GM20000 (cell line): ENCODE measurements around the gene TXNRD2.

Experiments
- DNase-seq: peaks from one replicate; pipeline ENCODE4 v3.0.0; 2012; ENCODE audit warnings: low spot score
- CTCF ChIP-seq: IDR thresholded peaks from 2 replicates; pipeline ENCODE4 v1.5.1; 2012; ENCODE audit warnings: mild to moderate bottlenecking, control low read depth; ENCODE audit errors: extremely low read depth, missing control alignments

The TXNRD2 gene

GRCh38 chr22:19868773-19869471, 72.7 kb downstream of the TXNRD2 start:
- no peak for TF ChIP-seq CTCF
- no peak for DNase-seq

- no peak for DNase-seq
- TF ChIP-seq CTCF: no peak
Observed at GRCh38 chr22:19868333-19868732, 73.3 kb downstream of the TXNRD2 start.

GRCh38 chr22:19867617-19868016, 74.0 kb downstream of the TXNRD2 start:
- no peak for TF ChIP-seq CTCF
- no peak for DNase-seq

GRCh38 chr22:19866665-19867009, 75.0 kb downstream of the TXNRD2 start:
- no peak for DNase-seq
- no peak for TF ChIP-seq CTCF

GRCh38 chr22:19865141-19865829, 76.3 kb downstream of the TXNRD2 start:
- no peak for TF ChIP-seq CTCF
- no peak for DNase-seq

GRCh38 chr22:19864538-19865106, 77.0 kb downstream of the TXNRD2 start:
- no peak for DNase-seq
- no peak for TF ChIP-seq CTCF

- TF ChIP-seq CTCF: no peak
- no peak for DNase-seq
Observed at GRCh38 chr22:19863571-19863970, 78.0 kb downstream of the TXNRD2 start.
